H1 (cell line): ENCODE measurements around the gene ELOVL6. TPM values are rescaled to one million over a fixed set of nuclear protein-coding genes. Genes with fewer than 3 reads are reported as not detected.

ENCODE experiments used
- BRCA1 ChIP-seq: IDR thresholded peaks from 2 replicates; pipeline ENCODE4 v1.6.1; 2012; ENCODE audit warnings: low read depth, low read length, improper control_type of control experiment
- POLR2A ChIP-seq, 2 experiments: IDR thresholded peaks; 1 replicate in 1 of 2; 2 replicates in 1 of 2; pipeline ENCODE4 v1.6.1; 2011; ENCODE audit warnings: low read depth in 2 of 2, low read length in 2 of 2, mild to moderate bottlenecking in 2 of 2; ENCODE audit errors: control extremely low read depth in 1 of 2
- RAD21 ChIP-seq, 2 experiments: IDR thresholded peaks in 1 of 2; conservative IDR thresholded peaks in 1 of 2; 2 replicates each; pipeline ENCODE4 v1.6.1; 2011; ENCODE audit warnings: low read depth in 2 of 2, low read length in 2 of 2, improper control_type of control experiment in 1 of 2, inconsistent platforms in 1 of 2, mild to moderate bottlenecking in 1 of 2, moderate library complexity in 1 of 2
- SIX5 ChIP-seq: IDR thresholded peaks from 2 replicates; pipeline ENCODE4 v1.6.1; 2011; ENCODE audit warnings: mild to moderate bottlenecking, low read depth, low read length
- SP1 ChIP-seq: IDR thresholded peaks from 2 replicates; pipeline ENCODE4 v1.6.1; 2011; ENCODE audit warnings: low read depth, low read length
- SP2 ChIP-seq: IDR thresholded peaks from 2 replicates; pipeline ENCODE4 v1.6.1; 2012; ENCODE audit warnings: mild to moderate bottlenecking, low read length, inconsistent platforms
- TCF12 ChIP-seq: IDR thresholded peaks from 2 replicates; pipeline ENCODE4 v1.6.1; 2011; ENCODE audit warnings: low read depth, mild to moderate bottlenecking, low read length
- polyA plus RNA-seq, 7 experiments: library from polyadenylated mRNA; depleted of rRNA in 3 of 7; stranded (reverse) in 5 of 7; unstranded in 2 of 7; fragments of >200 nt in 5 of 7; fragments of 200-250 nt in 2 of 7; gene quantifications; 1 replicate in 5 of 7; 2 replicates in 1 of 7; 4 replicates in 1 of 7; pipeline versions ENCODE4 v1.2.1 to v1.2.3, GENCODE V29; 2011 to 2013; ENCODE audit warnings: missing spikeins in 2 of 7, mixed read lengths in 2 of 7
- total RNA-seq: library from RNA; stranded (reverse); fragmentation: NEBNext Ultra II Directional; extraction: Animal tissue kit (Norgen Biotek cat#: 25700); gene quantifications from 2 replicates; pipeline ENCODE4 v1.2.1, GENCODE V29; 2021

Gene ELOVL6
- total and polyA plus RNA-seq, 2 of the 8 experiments (the other 6 are each of a cell fraction or from before 2014, with no cell fraction given), result 27.8 to 86.6 TPM

DNA sequence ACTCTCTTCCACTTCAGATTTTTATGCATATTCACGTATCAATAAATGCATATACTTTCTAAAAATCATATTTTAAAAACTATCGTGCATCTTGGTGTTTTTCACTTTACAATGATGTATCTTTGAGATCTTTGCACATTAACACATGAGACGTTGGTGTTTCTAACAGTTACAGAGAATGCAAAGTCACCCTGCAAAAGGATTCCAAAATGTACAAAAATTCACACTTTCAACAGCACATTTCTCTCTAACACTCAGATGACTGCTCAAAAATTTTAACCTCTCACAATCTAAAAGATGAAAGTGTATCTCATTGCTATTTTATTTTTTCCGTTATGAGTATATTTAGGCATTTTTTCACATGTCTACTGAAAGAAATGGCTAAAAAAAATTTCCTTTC, 38.9 kb downstream of the ELOVL6 start (continued):
- TF ChIP-seq RAD21 (IDR thresholded peaks at IDR 0.05 in 1 of 2, conservative IDR thresholded peaks at IDR 0.05 in 1 of 2; ENCODE audit: low read depth in 2 of 2, low read length in 2 of 2) (no peak), SIX5 (no peak), SP2 (no peak), POLR2A (IDR thresholded peaks at IDR 0.05; ENCODE audit: control extremely low read depth in 1 of 2, low read depth in 2 of 2, low read length in 2 of 2) (no peak), BRCA1 (no peak), SP1 (no peak), TCF12 (no peak)
